Measurements from ENCODE around the gene GDPD2.

Gene GDPD2

GRCh38 chrX:70455366-70456202 lies 32.5 kb downstream of the GDPD2 start (continued):
- TF ChIP-seq ZNF76 (tag by site-specific recombination; IDR thresholded peaks at IDR 0.05; ENCODE audit: borderline replicate concordance, low read depth) (peak; percentile 67; the same call in 1 of the 2 replicates), ZNF37A (tag by site-specific recombination; IDR thresholded peaks at IDR 0.05) (no peak), ZNF157 (tag by site-specific recombination; IDR thresholded peaks at IDR 0.05) (no peak), ZNF600 (tag by site-specific recombination; IDR thresholded peaks at IDR 0.05) (0 out of 2 replicates have a peak, but pooled peaks have one; percentile 11), ZBTB26 (tag by site-specific recombination; optimal IDR thresholded peaks at IDR 0.05) (peak; percentile 41), PRDM1 (tag by site-specific recombination; IDR thresholded peaks at IDR 0.05) (peak; percentile 65; the same call in 1 of the 2 replicates), SCRT2 (tag by site-specific recombination; IDR thresholded peaks at IDR 0.05) (no peak), ZNF830 (tag by site-specific recombination; IDR thresholded peaks at IDR 0.05; ENCODE audit: low read depth) (no peak), WT1 (tag by site-specific recombination; IDR thresholded peaks at IDR 0.05) (no peak), HOXD13 (CRISPR knock-in tag; IDR thresholded peaks at IDR 0.05; ENCODE audit: borderline replicate concordance) (no peak), ZNF621 (tag by site-specific recombination; IDR thresholded peaks at IDR 0.05) (no peak), ZBTB8A (tag by site-specific recombination; IDR thresholded peaks at IDR 0.05) (0 out of 2 replicates have a peak, but pooled peaks have one; percentile 43), ZNF214 (tag by site-specific recombination; IDR thresholded peaks at IDR 0.05; ENCODE audit: borderline replicate concordance) (no peak), KLF10 (tag by site-specific recombination; IDR thresholded peaks at IDR 0.05) (no peak), ZEB2 (tag by site-specific recombination; IDR thresholded peaks at IDR 0.05) (no peak), ZSCAN30 (tag by site-specific recombination; IDR thresholded peaks at IDR 0.05) (no peak), ZNF292 (tag by site-specific recombination; IDR thresholded peaks at IDR 0.05; ENCODE audit: borderline replicate concordance, low read depth) (no peak), ZNF843 (tag by site-specific recombination; IDR thresholded peaks at IDR 0.05) (no peak), ZSCAN23 (tag by site-specific recombination; IDR thresholded peaks at IDR 0.05) (no peak), ZNF394 (tag by site-specific recombination; IDR thresholded peaks at IDR 0.05; ENCODE audit: borderline replicate concordance) (no peak), ZNF184 (tag by site-specific recombination; IDR thresholded peaks at IDR 0.05) (no peak), BCL11B (tag by site-specific recombination; IDR thresholded peaks at IDR 0.05; ENCODE audit: low read depth) (no peak), ZBTB11 (tag by site-specific recombination; conservative IDR thresholded peaks at IDR 0.05; ENCODE audit: low read depth) (0 out of 2 replicates have a peak, but pooled peaks have one; percentile 10), ZNF146 (tag by site-specific recombination; IDR thresholded peaks at IDR 0.05) (0 out of 2 replicates have a peak, but pooled peaks have one; percentile 1), ZNF677 (tag by site-specific recombination; IDR thresholded peaks at IDR 0.05) (no peak), GLIS1 (tag by site-specific recombination; IDR thresholded peaks at IDR 0.05) (no peak), ZNF792 (tag by site-specific recombination; IDR thresholded peaks at IDR 0.05) (no peak), ZNF701 (tag by site-specific recombination; IDR thresholded peaks at IDR 0.05) (no peak), ZFHX2 (tag by site-specific recombination; conservative IDR thresholded peaks at IDR 0.05) (no peak), ZFP41 (tag by site-specific recombination; IDR thresholded peaks at IDR 0.05; ENCODE audit: borderline replicate concordance) (no peak)
- TF ChIP-seq, protein P1, sequence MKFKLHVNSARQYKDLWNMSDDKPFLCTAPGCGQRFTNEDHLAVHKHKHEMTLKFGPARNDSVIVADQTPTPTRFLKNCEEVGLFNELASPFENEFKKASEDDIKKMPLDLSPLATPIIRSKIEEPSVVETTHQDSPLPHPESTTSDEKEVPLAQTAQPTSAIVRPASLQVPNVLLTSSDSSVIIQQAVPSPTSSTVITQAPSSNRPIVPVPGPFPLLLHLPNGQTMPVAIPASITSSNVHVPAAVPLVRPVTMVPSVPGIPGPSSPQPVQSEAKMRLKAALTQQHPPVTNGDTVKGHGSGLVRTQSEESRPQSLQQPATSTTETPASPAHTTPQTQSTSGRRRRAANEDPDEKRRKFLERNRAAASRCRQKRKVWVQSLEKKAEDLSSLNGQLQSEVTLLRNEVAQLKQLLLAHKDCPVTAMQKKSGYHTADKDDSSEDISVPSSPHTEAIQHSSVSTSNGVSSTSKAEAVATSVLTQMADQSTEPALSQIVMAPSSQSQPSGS (tag by site-specific recombination; IDR thresholded peaks at IDR 0.05; ENCODE audit: low read depth): no peak
- TF ChIP-seq, protein P2, sequence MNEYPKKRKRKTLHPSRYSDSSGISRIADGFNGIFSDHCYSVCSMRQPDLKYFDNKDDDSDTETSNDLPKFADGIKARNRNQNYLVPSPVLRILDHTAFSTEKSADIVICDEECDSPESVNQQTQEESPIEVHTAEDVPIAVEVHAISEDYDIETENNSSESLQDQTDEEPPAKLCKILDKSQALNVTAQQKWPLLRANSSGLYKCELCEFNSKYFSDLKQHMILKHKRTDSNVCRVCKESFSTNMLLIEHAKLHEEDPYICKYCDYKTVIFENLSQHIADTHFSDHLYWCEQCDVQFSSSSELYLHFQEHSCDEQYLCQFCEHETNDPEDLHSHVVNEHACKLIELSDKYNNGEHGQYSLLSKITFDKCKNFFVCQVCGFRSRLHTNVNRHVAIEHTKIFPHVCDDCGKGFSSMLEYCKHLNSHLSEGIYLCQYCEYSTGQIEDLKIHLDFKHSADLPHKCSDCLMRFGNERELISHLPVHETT (tag by site-specific recombination; IDR thresholded peaks at IDR 0.05): no peak
